ENCODE measurements around the gene NUAK2. TPM values are rescaled to one million over a fixed set of nuclear protein-coding genes. Genes with fewer than 3 reads are reported as not detected.

NUAK2 gene
- polyA plus RNA-seq, 1 experiment = 7.0 TPM

GRCh38 chr1:205312866-205313562 is 8.5 kb downstream of the NUAK2 start:
- Histone ChIP-seq H3K27ac (ENCODE audit: low read depth, low read length) (peak overlapping the region; percentile 89), H3K4me3 (ENCODE audit: low read depth, low read length) (peak overlapping the region; percentile 36), H3K27me3 (ENCODE audit: control insufficient read depth, insufficient read depth, low read length) (no peaks in the 10 kb centered on the region), H3K9me3 (ENCODE audit: control insufficient read depth, insufficient read depth, low read length) (no peaks in the 10 kb centered on the region; the same call in 1 of the 2 replicates)
- DNase-seq (ENCODE audit: low read depth, low spot score) = no peak
- CTCF ChIA-PET = interaction anchor here (0.9 to 3.5 kb wide), 7 partner anchors 12 to 324 kb away, joined by 3 to 31 read pairs (median 6); no protein-coding TSS in a partner anchor
- TF ChIP-seq CTCF (IDR thresholded peaks at IDR 0.05; ENCODE audit: low read depth, low read length) = no peak
- POLR2A ChIA-PET = interaction anchor here (0.6 to 1.8 kb wide), 5 partner anchors 19 to 49 kb away, joined by 3 to 15 read pairs (median 8); no protein-coding TSS in a partner anchor

GRCh38 chr1:205310976-205311704 is 10.4 kb downstream of the NUAK2 start:
- Histone ChIP-seq H3K4me3 (ENCODE audit: low read depth, low read length) (no peak overlapping the region), H3K9me3 (ENCODE audit: control insufficient read depth, insufficient read depth, low read length) (no peaks in the 10 kb centered on the region; the same call in 1 of the 2 replicates), H3K27me3 (ENCODE audit: control insufficient read depth, insufficient read depth, low read length) (no peaks in the 10 kb centered on the region), H3K27ac (ENCODE audit: low read depth, low read length) (peak overlapping the region; percentile 21)
- no peak for TF ChIP-seq CTCF (IDR thresholded peaks at IDR 0.05; ENCODE audit: low read depth, low read length)
- ChIA-PET CTCF (interaction anchor here (1.0 to 3.5 kb wide), 3 partner anchors 15 to 38 kb away, joined by 3 to 17 read pairs (median 3); no protein-coding TSS in a partner anchor), POLR2A (no interaction called here)
- no peak for DNase-seq (ENCODE audit: low read depth, low spot score)

- CTCF ChIA-PET = interaction anchor here (1.1 to 3.5 kb wide), 2 partner anchors 15 to 36 kb away, joined by 4 to 17 read pairs; no protein-coding TSS in a partner anchor
Observed at GRCh38 chr1:205309741-205310140, 11.8 kb downstream of the NUAK2 start.

GRCh38 chr1:205306929-205307566 is 14.5 kb downstream of the NUAK2 start:
- no peak for DNase-seq (ENCODE audit: low read depth, low spot score)
- Histone ChIP-seq H3K27ac (ENCODE audit: low read depth, low read length) (peak overlapping the region; percentile 31), H3K4me3 (ENCODE audit: low read depth, low read length) (no peak overlapping the region), H3K9me3 (ENCODE audit: control insufficient read depth, insufficient read depth, low read length) (no peaks in the 10 kb centered on the region; the same call in 1 of the 2 replicates), H3K27me3 (ENCODE audit: control insufficient read depth, insufficient read depth, low read length) (no peaks in the 10 kb centered on the region)
- no peak for TF ChIP-seq CTCF (IDR thresholded peaks at IDR 0.05; ENCODE audit: low read depth, low read length)
- POLR2A ChIA-PET = no interaction called here
- CTCF ChIA-PET = no interaction called here

More at GRCh38 chr1:205309741-205310140, 11.8 kb downstream of the NUAK2 start:
- POLR2A ChIA-PET = no interaction called here
- peak overlapping the region; percentile 21 for H3K27ac ChIP-seq (ENCODE audit: low read depth, low read length)
- TF ChIP-seq CTCF (IDR thresholded peaks at IDR 0.05; ENCODE audit: low read depth, low read length) = no peak
- H3K4me3 ChIP-seq (ENCODE audit: low read depth, low read length) = no peak overlapping the region
- no peak for DNase-seq (ENCODE audit: low read depth, low spot score)
- no peaks in the 10 kb centered on the region for H3K27me3 ChIP-seq (ENCODE audit: control insufficient read depth, insufficient read depth, low read length)
- no peaks in the 10 kb centered on the region; the same call in 1 of the 2 replicates for H3K9me3 ChIP-seq (ENCODE audit: control insufficient read depth, insufficient read depth, low read length)

Measured in AG04450 (cell line).